ENCODE measurements around the gene TSPAN14. TPM values are rescaled to one million over a fixed set of nuclear protein-coding genes. Genes with fewer than 3 reads are reported as not detected.

Gene TSPAN14
- polyA plus RNA-seq, result 10 to 100 TPM; 50.6 to 63.2 TPM

GRCh38 chr10:80453842-80454512 lies at the start of gene TSPAN14:
TSPAN14 (plus strand) TSS chr10:80454310; CDS start chr10:80489234, 34,924 bp downstream.
- no peaks in the 10 kb centered on the region for H3K9me3 ChIP-seq (ENCODE audit: control insufficient read depth in 2 of 2, insufficient read depth in 1 of 2, low read depth in 1 of 2, low read length in 1 of 2)
- no peaks in the 10 kb centered on the region for H3K27me3 ChIP-seq (ENCODE audit: control insufficient read depth in 1 of 2, insufficient read depth in 2 of 2, low read length in 2 of 2)
- peaks cover 0 to 7% of the 10 kb centered on the region in 2 donors for H3K36me3 ChIP-seq (ENCODE audit: control insufficient read depth in 2 of 2, insufficient read depth in 2 of 2, low read length in 1 of 2)
- H3K27ac ChIP-seq (ENCODE audit: low read depth in 2 of 2, low read length in 1 of 2), result peak within 1 kb of the TSS; percentile 94 to 97
- H3K4me1 ChIP-seq (ENCODE audit: control insufficient read depth in 2 of 2, insufficient read depth in 2 of 2, low read length in 1 of 2), result peaks cover 6 to 16% of the 10 kb centered on the region in 2 donors
- peak within 1 kb of the TSS; percentile 81 to 92 for H3K4me3 ChIP-seq (ENCODE audit: low read depth in 1 of 2, low read length in 2 of 2)
- 0 to 1% methylated on average over 57 to 95 of the region's 97 CpGs for WGBS, 2 donors

- WGBS, 2 donors, result 72% methylated on average over 1 of the region's 1 CpG
- no peaks in the 10 kb centered on the region for H3K27me3 ChIP-seq (ENCODE audit: control insufficient read depth in 1 of 2, insufficient read depth in 2 of 2, low read length in 2 of 2)
- peaks cover under 1 to 1% of the 10 kb centered on the region in 2 donors for H3K4me1 ChIP-seq (ENCODE audit: control insufficient read depth in 2 of 2, insufficient read depth in 2 of 2, low read length in 1 of 2)
- no peak overlapping the region for H3K27ac ChIP-seq (ENCODE audit: low read depth in 2 of 2, low read length in 1 of 2)
- no peak overlapping the region for H3K4me3 ChIP-seq (ENCODE audit: low read depth in 1 of 2, low read length in 2 of 2)
- no peaks in the 10 kb centered on the region for H3K36me3 ChIP-seq (ENCODE audit: control insufficient read depth in 2 of 2, insufficient read depth in 2 of 2, low read length in 1 of 2)
- H3K9me3 ChIP-seq (ENCODE audit: control insufficient read depth in 2 of 2, insufficient read depth in 1 of 2, low read depth in 1 of 2, low read length in 1 of 2), result no peaks in the 10 kb centered on the region
Measured at GRCh38 chr10:80405035-80405434, 49.1 kb upstream of the TSPAN14 start.

- no peak overlapping the region for H3K27ac ChIP-seq (ENCODE audit: low read depth in 2 of 2, low read length in 1 of 2)
- no peaks in the 10 kb centered on the region for H3K27me3 ChIP-seq (ENCODE audit: control insufficient read depth in 1 of 2, insufficient read depth in 2 of 2, low read length in 2 of 2)
- peaks cover 3 to 4% of the 10 kb centered on the region in 2 donors for H3K4me1 ChIP-seq (ENCODE audit: control insufficient read depth in 2 of 2, insufficient read depth in 2 of 2, low read length in 1 of 2)
- no peaks in the 10 kb centered on the region for H3K9me3 ChIP-seq (ENCODE audit: control insufficient read depth in 2 of 2, insufficient read depth in 1 of 2, low read depth in 1 of 2, low read length in 1 of 2)
- H3K4me3 ChIP-seq (ENCODE audit: low read depth in 1 of 2, low read length in 2 of 2), result no peak overlapping the region
- H3K36me3 ChIP-seq (ENCODE audit: control insufficient read depth in 2 of 2, insufficient read depth in 2 of 2, low read length in 1 of 2), result no peaks in the 10 kb centered on the region
- 68 to 69% methylated on average over 4 of the region's 4 CpGs for WGBS, 2 donors
Measured at GRCh38 chr10:80405626-80406025, 48.5 kb upstream of the TSPAN14 start.

- H3K27me3 ChIP-seq (ENCODE audit: control insufficient read depth in 1 of 2, insufficient read depth in 2 of 2, low read length in 2 of 2), result no peaks in the 10 kb centered on the region
- no peak overlapping the region for H3K27ac ChIP-seq (ENCODE audit: low read depth in 2 of 2, low read length in 1 of 2)
- H3K4me1 ChIP-seq (ENCODE audit: control insufficient read depth in 2 of 2, insufficient read depth in 2 of 2, low read length in 1 of 2), result peaks cover 3 to 9% of the 10 kb centered on the region in 2 donors
- H3K36me3 ChIP-seq (ENCODE audit: control insufficient read depth in 2 of 2, insufficient read depth in 2 of 2, low read length in 1 of 2), result no peaks in the 10 kb centered on the region
- no peaks in the 10 kb centered on the region for H3K9me3 ChIP-seq (ENCODE audit: control insufficient read depth in 2 of 2, insufficient read depth in 1 of 2, low read depth in 1 of 2, low read length in 1 of 2)
- WGBS, 2 donors, result 48 to 54% methylated on average over 4 of the region's 4 CpGs
- no peak overlapping the region for H3K4me3 ChIP-seq (ENCODE audit: low read depth in 1 of 2, low read length in 2 of 2)
Measured at GRCh38 chr10:80406204-80406603, 47.9 kb upstream of the TSPAN14 start.

- 8 to 12% methylated on average over 16 of the region's 16 CpGs for WGBS, 2 donors
- Histone ChIP-seq H3K4me3 (ENCODE audit: low read depth in 1 of 2, low read length in 2 of 2) (peak overlapping the region; percentile 57 to 83), H3K27ac (ENCODE audit: low read depth in 2 of 2, low read length in 1 of 2) (peak overlapping the region; percentile 85 to 89), H3K4me1 (ENCODE audit: control insufficient read depth in 2 of 2, insufficient read depth in 2 of 2, low read length in 1 of 2) (peaks cover 9 to 13% of the 10 kb centered on the region in 2 donors), H3K27me3 (ENCODE audit: control insufficient read depth in 1 of 2, insufficient read depth in 2 of 2, low read length in 2 of 2) (no peaks in the 10 kb centered on the region), H3K9me3 (ENCODE audit: control insufficient read depth in 2 of 2, insufficient read depth in 1 of 2, low read depth in 1 of 2, low read length in 1 of 2) (no peaks in the 10 kb centered on the region), H3K36me3 (ENCODE audit: control insufficient read depth in 2 of 2, insufficient read depth in 2 of 2, low read length in 1 of 2) (no peaks in the 10 kb centered on the region)
Measured at GRCh38 chr10:80407812-80408241, 46.3 kb upstream of the TSPAN14 start.

GRCh38 chr10:80408242-80409101 lies 45.6 kb upstream of the TSPAN14 start, which contains the start of gene PRXL2A:
PRXL2A (plus strand) TSS chr10:80408551; CDS start chr10:80420468, 11,917 bp downstream.
- 1% methylated on average over 90 to 96 of the region's 96 CpGs for WGBS, 2 donors

GRCh38 chr10:80409121-80409520 lies 45.0 kb upstream of the TSPAN14 start:
- Histone ChIP-seq H3K4me3 (ENCODE audit: low read depth in 1 of 2, low read length in 2 of 2) (peak overlapping the region; percentile 57 to 83), H3K9me3 (ENCODE audit: control insufficient read depth in 2 of 2, insufficient read depth in 1 of 2, low read depth in 1 of 2, low read length in 1 of 2) (no peaks in the 10 kb centered on the region), H3K36me3 (ENCODE audit: control insufficient read depth in 2 of 2, insufficient read depth in 2 of 2, low read length in 1 of 2) (no peaks in the 10 kb centered on the region), H3K27ac (ENCODE audit: low read depth in 2 of 2, low read length in 1 of 2) (peak overlapping the region; percentile 69 to 89), H3K4me1 (ENCODE audit: control insufficient read depth in 2 of 2, insufficient read depth in 2 of 2, low read length in 1 of 2) (peaks cover 13 to 14% of the 10 kb centered on the region in 2 donors), H3K27me3 (ENCODE audit: control insufficient read depth in 1 of 2, insufficient read depth in 2 of 2, low read length in 2 of 2) (no peaks in the 10 kb centered on the region)
- WGBS, 2 donors, result 14 to 32% methylated on average over 12 of the region's 12 CpGs

More at GRCh38 chr10:80408242-80409101, 45.6 kb upstream of the TSPAN14 start, which contains the start of gene PRXL2A:
- H3K27ac ChIP-seq (ENCODE audit: low read depth in 2 of 2, low read length in 1 of 2), result peak within 1 kb of the TSS; percentile 85 to 89
- peaks cover 13 to 14% of the 10 kb centered on the region in 2 donors for H3K4me1 ChIP-seq (ENCODE audit: control insufficient read depth in 2 of 2, insufficient read depth in 2 of 2, low read length in 1 of 2)
- no peaks in the 10 kb centered on the region for H3K36me3 ChIP-seq (ENCODE audit: control insufficient read depth in 2 of 2, insufficient read depth in 2 of 2, low read length in 1 of 2)
- H3K4me3 ChIP-seq (ENCODE audit: low read depth in 1 of 2, low read length in 2 of 2), result peak within 1 kb of the TSS; percentile 57 to 83
- no peaks in the 10 kb centered on the region for H3K27me3 ChIP-seq (ENCODE audit: control insufficient read depth in 1 of 2, insufficient read depth in 2 of 2, low read length in 2 of 2)
- no peaks in the 10 kb centered on the region for H3K9me3 ChIP-seq (ENCODE audit: control insufficient read depth in 2 of 2, insufficient read depth in 1 of 2, low read depth in 1 of 2, low read length in 1 of 2)

- Histone ChIP-seq H3K9me3 (ENCODE audit: control insufficient read depth in 2 of 2, insufficient read depth in 1 of 2, low read depth in 1 of 2, low read length in 1 of 2) (no peaks in the 10 kb centered on the region), H3K27ac (ENCODE audit: low read depth in 2 of 2, low read length in 1 of 2) (peak overlapping the region; percentile 8 to 63), H3K4me1 (ENCODE audit: control insufficient read depth in 2 of 2, insufficient read depth in 2 of 2, low read length in 1 of 2) (peaks cover 14 to 16% of the 10 kb centered on the region in 2 donors), H3K27me3 (ENCODE audit: control insufficient read depth in 1 of 2, insufficient read depth in 2 of 2, low read length in 2 of 2) (no peaks in the 10 kb centered on the region), H3K36me3 (ENCODE audit: control insufficient read depth in 2 of 2, insufficient read depth in 2 of 2, low read length in 1 of 2) (no peaks in the 10 kb centered on the region), H3K4me3 (ENCODE audit: low read depth in 1 of 2, low read length in 2 of 2) (no peak overlapping the region)
- WGBS, 2 donors, result 50 to 53% methylated on average over 2 of the region's 2 CpGs
Measured at GRCh38 chr10:80410122-80410521, 44.0 kb upstream of the TSPAN14 start.

- Histone ChIP-seq H3K4me3 (ENCODE audit: low read depth in 1 of 2, low read length in 2 of 2) (no peak overlapping the region), H3K4me1 (ENCODE audit: control insufficient read depth in 2 of 2, insufficient read depth in 2 of 2, low read length in 1 of 2) (peaks cover 14 to 20% of the 10 kb centered on the region in 2 donors), H3K9me3 (ENCODE audit: control insufficient read depth in 2 of 2, insufficient read depth in 1 of 2, low read depth in 1 of 2, low read length in 1 of 2) (no peaks in the 10 kb centered on the region), H3K36me3 (ENCODE audit: control insufficient read depth in 2 of 2, insufficient read depth in 2 of 2, low read length in 1 of 2) (no peaks in the 10 kb centered on the region), H3K27ac (ENCODE audit: low read depth in 2 of 2, low read length in 1 of 2) (peak overlapping the region; percentile 19 to 82), H3K27me3 (ENCODE audit: control insufficient read depth in 1 of 2, insufficient read depth in 2 of 2, low read length in 2 of 2) (no peaks in the 10 kb centered on the region)
- WGBS, 2 donors, result 56 to 57% methylated on average over 5 of the region's 5 CpGs
Measured at GRCh38 chr10:80410578-80411145, 43.4 kb upstream of the TSPAN14 start.

All from esophagus (tissue), 2 donors.